Upper lobe of left lung (tissue), 6 donors: ENCODE data around the gene NECTIN2. TPM values are rescaled to one million over a fixed set of nuclear protein-coding genes. Genes with fewer than 3 reads are reported as not detected.

ENCODE experiments used
- ATAC-seq, 2 donors: fragments of 200-7000 bp; cut with Tn5 transposase; one replicate each; pipeline ENCODE4 v1.9.1; 2022; ENCODE audit warnings: mild to moderate bottlenecking in 2 of 2, moderate library complexity in 2 of 2; ENCODE audit not compliant: low FRiP score in 2 of 2
- DNase-seq, 2 donors: peaks; one replicate each; pipeline ENCODE4 v3.0.0-alpha.2; 2019 to 2020
- H3K27ac ChIP-seq, 4 donors: fragments of 200-600 bp; sonication (generic); one replicate each; pipeline ENCODE4 v1.5.1; 2016 to 2019
- H3K27me3 ChIP-seq, 4 donors: fragments of 200-600 bp; sonication (generic); one replicate each; pipeline ENCODE4 v1.5.1; 2017 to 2019
- H3K36me3 ChIP-seq, 4 donors: fragments of 200-600 bp; sonication (generic); one replicate each; pipeline ENCODE4 v1.5.1; 2016 to 2019
- H3K4me1 ChIP-seq, 4 donors: fragments of 200-600 bp; sonication (generic); one replicate each; pipeline ENCODE4 v1.5.1; 2018 to 2019
- H3K4me3 ChIP-seq, 4 donors: fragments of 200-600 bp; sonication (generic); one replicate each; pipeline ENCODE4 v1.5.1; 2017 to 2019; ENCODE audit warnings: mild to moderate bottlenecking in 2 of 4, moderate library complexity in 1 of 4
- H3K9me3 ChIP-seq, 4 donors: fragments of 200-600 bp; sonication (generic); one replicate each; pipeline ENCODE4 v1.5.1; 2018 to 2019
- CTCF ChIP-seq, 6 experiments: fragments of 450-650 bp in 4 of 6; fragments of 200-600 bp in 2 of 6; sonication (generic) in 2 of 6; IDR thresholded peaks; one replicate each; pipeline ENCODE4 v1.5.1; 2016 to 2019; ENCODE audit warnings: antibody characterized with exemption in 6 of 6
- EP300 ChIP-seq, 4 donors: sonication (generic); formaldehyde crosslinking; IDR thresholded peaks; one replicate each; pipeline ENCODE4 v1.5.1; 2017; ENCODE audit warnings: antibody characterized with exemption in 4 of 4, control low read depth in 2 of 4
- POLR2A ChIP-seq, 4 donors: fragments of 450-650 bp; IDR thresholded peaks; one replicate each; pipeline ENCODE4 v1.5.1; 2016 to 2017; ENCODE audit warnings: antibody characterized with exemption in 4 of 4, mild to moderate bottlenecking in 2 of 4
- POLR2AphosphoS5 ChIP-seq, 2 donors: sonication (generic); formaldehyde crosslinking; IDR thresholded peaks; one replicate each; pipeline ENCODE4 v1.5.1; 2017; ENCODE audit warnings: antibody characterized with exemption in 2 of 2
- WGBS, 2 donors: methylation state at CpG; one replicate each; pipeline ENCODE4 v1.1.5; 2017 to 2018; 5-methylcytosine and 5-hydroxymethylcytosine counted together
- total RNA-seq, 6 donors: library from RNA; depleted of rRNA in 4 of 6; stranded (reverse); fragments of >200 nt in 4 of 6; gene quantifications; one replicate each; pipeline versions ENCODE4 v1.1.0 to v1.2.1, GENCODE V29; 2016 to 2021
- donor health status: DM: no; HTN: no; CAD: no; lungs with moderate emphysema.
- donor health status: DM: no; HTN: yes; CAD: no; lungs with severe emphysema.

NECTIN2 gene
- total RNA-seq, 6 donors from 2014 or later = 52.2 to 152 (median 109) TPM

DNA sequence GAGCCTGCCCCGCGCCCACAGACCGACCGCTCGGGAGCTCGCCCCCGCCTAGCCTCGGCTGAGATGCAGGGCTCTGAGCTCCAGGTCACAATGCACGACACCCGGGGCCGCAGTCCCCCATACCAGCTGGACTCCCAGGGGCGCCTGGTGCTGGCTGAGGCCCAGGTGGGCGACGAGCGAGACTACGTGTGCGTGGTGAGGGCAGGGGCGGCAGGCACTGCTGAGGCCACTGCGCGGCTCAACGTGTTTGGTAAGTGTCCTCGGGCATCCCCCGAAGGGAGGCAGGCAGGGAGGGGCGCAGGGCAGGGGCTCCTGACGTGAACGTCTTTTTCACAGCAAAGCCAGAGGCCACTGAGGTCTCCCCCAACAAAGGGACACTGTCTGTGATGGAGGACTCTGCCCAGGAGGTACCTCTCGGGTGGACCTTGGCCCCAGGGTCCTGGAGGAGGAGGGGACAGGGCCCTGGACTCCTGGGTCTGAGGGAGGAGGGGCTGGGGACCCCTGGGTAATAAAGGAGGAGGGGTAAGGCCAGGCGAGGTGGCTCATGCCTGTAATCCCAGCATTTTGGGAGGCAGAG lies 33.9 kb upstream of the NECTIN2 start:
- Histone ChIP-seq H3K9me3 (no peaks in the 10 kb centered on the region), H3K36me3 (peaks cover 6 to 32% (median 17%) of the 10 kb centered on the region in 4 donors), H3K27me3 (no peaks in the 10 kb centered on the region), H3K27ac (no peak overlapping the region), H3K4me3 (no peak overlapping the region), H3K4me1 (peaks cover 30 to 33% (median 33%) of the 10 kb centered on the region in 4 donors)
- 90 to 91% methylated on average over 15 to 28 of the region's 28 CpGs for WGBS, 2 donors
- no peak for ATAC-seq
- TF ChIP-seq EP300 (IDR thresholded peaks at IDR 0.05) = no peak
- TF ChIP-seq POLR2A (IDR thresholded peaks at IDR 0.05) = no peak
- TF ChIP-seq POLR2AphosphoS5 (IDR thresholded peaks at IDR 0.05) = no peak
- TF ChIP-seq CTCF (IDR thresholded peaks at IDR 0.05) = no peak
- peak in 1 of 2 donors; percentile 77 for DNase-seq

- peaks cover 22 to 25% (median 24%) of the 10 kb centered on the region in 4 donors for H3K4me1 ChIP-seq
- H3K9me3 ChIP-seq = no peaks in the 10 kb centered on the region
- 87 to 90% methylated on average over 28 to 37 of the region's 38 CpGs for WGBS, 2 donors
- H3K4me3 ChIP-seq = no peak overlapping the region
- H3K27ac ChIP-seq = no peak overlapping the region
- ATAC-seq = no peak
- TF ChIP-seq CTCF (IDR thresholded peaks at IDR 0.05) (no peak), EP300 (IDR thresholded peaks at IDR 0.05) (no peak), POLR2AphosphoS5 (IDR thresholded peaks at IDR 0.05) (no peak), POLR2A (IDR thresholded peaks at IDR 0.05) (no peak)
- DNase-seq = peak in 1 of 2 donors; percentile 84
- no peaks in the 10 kb centered on the region for H3K27me3 ChIP-seq
- H3K36me3 ChIP-seq = peaks cover 6 to 35% (median 17%) of the 10 kb centered on the region in 4 donors
Measured at GRCh38 chr19:44813070-44813840, 32.8 kb upstream of the NECTIN2 start.

DNA sequence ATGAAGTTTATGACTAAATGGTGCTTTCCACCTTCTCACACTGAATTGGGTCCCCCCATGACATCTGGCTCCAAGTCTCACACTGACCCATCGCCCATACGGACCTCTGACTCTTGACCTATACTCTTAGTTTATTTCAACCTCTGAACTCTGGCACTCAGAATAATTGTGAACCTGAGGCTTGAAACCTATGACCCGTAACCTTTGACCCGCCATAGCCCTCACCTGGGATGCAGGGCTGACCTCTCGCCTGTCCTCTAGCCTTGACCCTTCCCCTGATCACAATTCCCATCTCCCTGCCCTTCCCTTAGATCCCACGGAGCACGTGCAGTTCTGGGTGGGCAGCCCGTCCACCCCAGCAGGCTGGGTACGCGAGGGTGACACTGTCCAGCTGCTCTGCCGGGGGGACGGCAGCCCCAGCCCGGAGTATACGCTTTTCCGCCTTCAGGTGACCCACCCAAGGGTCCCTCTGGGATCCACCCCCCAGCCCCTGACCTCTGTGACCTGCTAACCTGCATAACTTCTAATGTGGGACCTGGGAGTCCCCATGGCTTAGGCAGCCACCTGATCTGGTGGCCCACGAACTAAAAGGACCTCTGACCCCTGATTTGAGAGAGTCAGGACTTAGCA lies 32.1 kb upstream of the NECTIN2 start:
- DNase-seq = no peak
- Histone ChIP-seq H3K4me3 (no peak overlapping the region), H3K27me3 (no peaks in the 10 kb centered on the region), H3K9me3 (no peaks in the 10 kb centered on the region), H3K4me1 (peaks cover 17 to 19% (median 18%) of the 10 kb centered on the region in 4 donors), H3K36me3 (peaks cover 6 to 41% (median 18%) of the 10 kb centered on the region in 4 donors), H3K27ac (no peak overlapping the region)
- TF ChIP-seq CTCF (IDR thresholded peaks at IDR 0.05) (no peak), POLR2AphosphoS5 (IDR thresholded peaks at IDR 0.05) (no peak), EP300 (IDR thresholded peaks at IDR 0.05) (no peak), POLR2A (IDR thresholded peaks at IDR 0.05) (no peak)
- no peak for ATAC-seq
- 91 to 95% methylated on average over 14 to 16 of the region's 16 CpGs for WGBS, 2 donors

DNA sequence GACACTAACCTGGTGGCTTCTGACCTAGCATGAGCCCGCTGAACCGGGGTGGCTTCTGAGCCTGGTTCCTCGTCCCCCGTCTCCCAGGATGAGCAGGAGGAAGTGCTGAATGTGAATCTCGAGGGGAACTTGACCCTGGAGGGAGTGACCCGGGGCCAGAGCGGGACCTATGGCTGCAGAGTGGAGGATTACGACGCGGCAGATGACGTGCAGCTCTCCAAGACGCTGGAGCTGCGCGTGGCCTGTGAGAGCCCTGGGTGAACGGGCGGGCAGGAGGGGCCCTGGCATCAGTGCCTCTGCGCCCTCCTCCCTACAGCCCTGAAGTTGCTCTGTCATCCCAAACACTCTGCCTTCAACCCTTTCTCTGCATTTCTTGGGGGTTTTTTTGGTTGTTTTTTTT lies 31.6 kb upstream of the NECTIN2 start:
- 87 to 90% methylated on average over 17 of the region's 17 CpGs for WGBS, 2 donors
- TF ChIP-seq POLR2A (IDR thresholded peaks at IDR 0.05) = no peak
- no peak for TF ChIP-seq CTCF (IDR thresholded peaks at IDR 0.05)
- TF ChIP-seq EP300 (IDR thresholded peaks at IDR 0.05) = no peak
- no peak for TF ChIP-seq POLR2AphosphoS5 (IDR thresholded peaks at IDR 0.05)
- Histone ChIP-seq H3K4me3 (no peak overlapping the region), H3K4me1 (peaks cover 12 to 13% (median 13%) of the 10 kb centered on the region in 4 donors), H3K27ac (no peak overlapping the region), H3K27me3 (no peaks in the 10 kb centered on the region), H3K9me3 (no peaks in the 10 kb centered on the region), H3K36me3 (peaks cover 6 to 47% (median 21%) of the 10 kb centered on the region in 4 donors)
- no peak for DNase-seq
- ATAC-seq = no peak
